ENCODE data around the gene SESN1. TPM values are rescaled to one million over a fixed set of nuclear protein-coding genes. Genes with fewer than 3 reads are reported as not detected.

Gene SESN1
- total RNA-seq, 1 donor from 2014 or later: 58.9 TPM

DNA sequence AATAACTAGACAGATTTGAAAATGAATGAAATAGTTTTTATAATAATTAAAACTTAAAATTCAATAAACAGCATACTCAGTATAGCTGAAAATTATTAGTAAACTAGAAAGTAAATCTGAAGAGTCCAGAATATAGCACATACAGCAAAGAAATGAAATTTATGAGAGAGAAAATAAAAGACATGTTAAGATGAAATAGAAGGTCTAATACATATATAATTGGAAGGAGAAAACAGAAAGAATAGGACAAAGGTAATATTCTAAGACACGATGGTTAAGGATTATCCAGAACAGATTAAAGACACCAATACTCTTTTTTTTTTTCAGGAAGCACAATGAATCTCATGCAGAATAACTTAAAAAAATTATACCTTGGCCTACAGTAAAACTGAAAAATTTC is 69.0 kb downstream of the SESN1 start:
- Histone ChIP-seq H3K4me3 (no peak overlapping the region), H3K9me3 (no peaks in the 10 kb centered on the region), H3K36me3 (no peaks in the 10 kb centered on the region), H3K27ac (no peak overlapping the region), H3K27me3 (no peaks in the 10 kb centered on the region), H3K4me1 (no peaks in the 10 kb centered on the region)
- no peak for DNase-seq (ENCODE audit: extremely low spot score in 2 of 2)
- no peak for TF ChIP-seq POLR2A (IDR thresholded peaks at IDR 0.05)
- no peak for TF ChIP-seq POLR2AphosphoS5 (IDR thresholded peaks at IDR 0.05; ENCODE audit: insufficient read depth in 1 of 2, low read depth in 1 of 2)
- no peak for TF ChIP-seq CTCF (IDR thresholded peaks at IDR 0.05)
- intact Hi-C loops (cut with DNase I): no loop called here

- Histone ChIP-seq H3K27ac (no peak overlapping the region), H3K9me3 (no peaks in the 10 kb centered on the region), H3K27me3 (no peaks in the 10 kb centered on the region), H3K36me3 (no peaks in the 10 kb centered on the region), H3K4me3 (no peak overlapping the region), H3K4me1 (peaks cover 5% of the 10 kb centered on the region)
- intact Hi-C loops (cut with DNase I): no loop called here
- no peak for DNase-seq (ENCODE audit: extremely low spot score in 2 of 2)
- TF ChIP-seq POLR2AphosphoS5 (IDR thresholded peaks at IDR 0.05; ENCODE audit: insufficient read depth in 1 of 2, low read depth in 1 of 2): no peak
- no peak for TF ChIP-seq CTCF (IDR thresholded peaks at IDR 0.05)
- TF ChIP-seq POLR2A (IDR thresholded peaks at IDR 0.05): no peak
These were observed 69.9 kb downstream of the SESN1 start for GRCh38 chr6:109024784-109025183.

DNA sequence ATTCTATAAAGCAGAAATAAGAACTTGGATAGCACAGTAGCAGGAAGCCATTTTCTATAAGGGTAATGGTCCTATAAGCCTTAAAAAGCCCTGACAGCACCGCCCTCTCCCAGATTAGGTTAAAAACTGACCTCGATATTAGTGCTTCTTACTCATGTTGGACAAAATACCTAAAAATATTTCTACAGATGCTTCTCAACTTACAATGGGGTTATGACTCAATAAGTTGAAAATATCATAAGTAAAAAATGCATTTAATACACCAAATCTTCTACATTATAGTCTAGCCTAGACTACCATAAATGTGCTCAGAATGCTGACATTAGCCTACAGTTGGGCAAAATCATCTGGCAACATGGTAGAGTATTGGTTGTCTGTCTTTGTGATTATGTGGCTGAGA is 70.3 kb downstream of the SESN1 start:
- Histone ChIP-seq H3K27me3 (no peaks in the 10 kb centered on the region), H3K27ac (no peak overlapping the region), H3K4me3 (no peak overlapping the region), H3K36me3 (no peaks in the 10 kb centered on the region), H3K9me3 (no peaks in the 10 kb centered on the region), H3K4me1 (peaks cover 5% of the 10 kb centered on the region)
- TF ChIP-seq POLR2AphosphoS5 (IDR thresholded peaks at IDR 0.05; ENCODE audit: insufficient read depth in 1 of 2, low read depth in 1 of 2) (no peak), POLR2A (IDR thresholded peaks at IDR 0.05) (no peak), CTCF (IDR thresholded peaks at IDR 0.05) (no peak)
- no peak for DNase-seq (ENCODE audit: extremely low spot score in 2 of 2)
- intact Hi-C loops (cut with DNase I): no loop called here

- no peaks in the 10 kb centered on the region for H3K9me3 ChIP-seq
- no peaks in the 10 kb centered on the region for H3K27me3 ChIP-seq
- no peak overlapping the region for H3K27ac ChIP-seq
- no peak overlapping the region for H3K4me3 ChIP-seq
- TF ChIP-seq POLR2AphosphoS5 (IDR thresholded peaks at IDR 0.05; ENCODE audit: insufficient read depth in 1 of 2, low read depth in 1 of 2) (no peak), CTCF (IDR thresholded peaks at IDR 0.05) (no peak), POLR2A (IDR thresholded peaks at IDR 0.05) (no peak)
- H3K36me3 ChIP-seq: no peaks in the 10 kb centered on the region
- intact Hi-C loops (cut with DNase I): no loop called here
- no peak for DNase-seq (ENCODE audit: extremely low spot score in 2 of 2)
- H3K4me1 ChIP-seq: peaks cover 5% of the 10 kb centered on the region
These were observed 71.2 kb downstream of the SESN1 start for GRCh38 chr6:109023356-109023925.

DNA sequence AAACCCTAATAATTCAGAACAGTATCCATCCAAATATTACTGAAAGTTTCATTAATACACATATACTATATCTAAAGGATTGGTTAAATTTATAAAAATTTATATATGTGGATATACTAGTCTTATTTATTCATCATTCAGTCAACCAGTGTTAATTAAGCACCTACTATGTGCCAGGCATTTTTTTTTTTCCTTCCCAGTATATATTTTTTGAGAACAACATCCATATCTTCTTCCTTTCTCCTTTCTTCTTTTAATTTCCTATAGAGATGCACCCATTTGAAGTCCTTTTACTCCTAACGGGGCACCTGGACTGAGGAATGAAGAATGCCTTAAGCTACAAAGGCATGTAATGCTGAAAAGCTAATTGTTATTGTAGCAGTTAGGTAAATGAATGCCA is 72.8 kb downstream of the SESN1 start:
- no peaks in the 10 kb centered on the region for H3K27me3 ChIP-seq
- intact Hi-C loops (cut with DNase I): no loop called here

More for the DNA sequence above, 72.8 kb downstream of the SESN1 start:
- no peak for DNase-seq (ENCODE audit: extremely low spot score in 2 of 2)
- Histone ChIP-seq H3K4me1 (peaks cover 5% of the 10 kb centered on the region), H3K4me3 (no peak overlapping the region), H3K36me3 (no peaks in the 10 kb centered on the region), H3K27ac (no peak overlapping the region), H3K9me3 (no peaks in the 10 kb centered on the region)
- no peak for TF ChIP-seq POLR2A (IDR thresholded peaks at IDR 0.05)
- no peak for TF ChIP-seq POLR2AphosphoS5 (IDR thresholded peaks at IDR 0.05; ENCODE audit: insufficient read depth in 1 of 2, low read depth in 1 of 2)
- no peak for TF ChIP-seq CTCF (IDR thresholded peaks at IDR 0.05)

Measured in vagina (tissue), 2 donors.